Transverse colon (tissue), 3 donors: ENCODE measurements around the gene CELSR3.

Source experiments
- EP300 ChIP-seq: sonication (generic); formaldehyde crosslinking; IDR thresholded peaks from one replicate; pipeline ENCODE4 v1.6.1; 2017; ENCODE audit warnings: antibody characterized with exemption, low read depth
- POLR2A ChIP-seq: fragments of 450-650 bp; IDR thresholded peaks from one replicate; pipeline ENCODE4 v1.6.1; 2016; ENCODE audit warnings: antibody characterized with exemption, mild to moderate bottlenecking, moderate library complexity
- TF ChIP-seq, protein P1 (sequence below), 5 experiments: fragments of 200-600 bp in 3 of 5; fragments of 450-650 bp in 2 of 5; sonication (generic) in 3 of 5; IDR thresholded peaks; 1 replicate in 2 of 5; 2 replicates in 3 of 5; pipeline ENCODE4 v1.5.1; 2016 to 2017; ENCODE audit warnings: antibody characterized with exemption in 5 of 5, inconsistent platforms in 3 of 5, mild to moderate bottlenecking in 2 of 5, moderate library complexity in 1 of 5

GRCh38 chr3:48655606-48656005 lies 7.1 kb downstream of the CELSR3 start:
- TF ChIP-seq POLR2A = no peak
- TF ChIP-seq, protein P1, sequence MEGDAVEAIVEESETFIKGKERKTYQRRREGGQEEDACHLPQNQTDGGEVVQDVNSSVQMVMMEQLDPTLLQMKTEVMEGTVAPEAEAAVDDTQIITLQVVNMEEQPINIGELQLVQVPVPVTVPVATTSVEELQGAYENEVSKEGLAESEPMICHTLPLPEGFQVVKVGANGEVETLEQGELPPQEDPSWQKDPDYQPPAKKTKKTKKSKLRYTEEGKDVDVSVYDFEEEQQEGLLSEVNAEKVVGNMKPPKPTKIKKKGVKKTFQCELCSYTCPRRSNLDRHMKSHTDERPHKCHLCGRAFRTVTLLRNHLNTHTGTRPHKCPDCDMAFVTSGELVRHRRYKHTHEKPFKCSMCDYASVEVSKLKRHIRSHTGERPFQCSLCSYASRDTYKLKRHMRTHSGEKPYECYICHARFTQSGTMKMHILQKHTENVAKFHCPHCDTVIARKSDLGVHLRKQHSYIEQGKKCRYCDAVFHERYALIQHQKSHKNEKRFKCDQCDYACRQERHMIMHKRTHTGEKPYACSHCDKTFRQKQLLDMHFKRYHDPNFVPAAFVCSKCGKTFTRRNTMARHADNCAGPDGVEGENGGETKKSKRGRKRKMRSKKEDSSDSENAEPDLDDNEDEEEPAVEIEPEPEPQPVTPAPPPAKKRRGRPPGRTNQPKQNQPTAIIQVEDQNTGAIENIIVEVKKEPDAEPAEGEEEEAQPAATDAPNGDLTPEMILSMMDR (IDR thresholded peaks at IDR 0.05) = no peak
- TF ChIP-seq EP300 = no peak
